Skin epidermis (tissue), 12 donors: Measurements from ENCODE around the gene NECTIN1.
"Not testable (repeated sequence)": the region's sequence is repeated elsewhere in the genome, so short reads cannot be mapped to it uniquely, and the experiment has no call there.

ENCODE experiments used
- H3K27ac ChIP-seq, 21 experiments: fragments of 200-600 bp; sonication (generic) in 11 of 21; one replicate each; pipeline ENCODE4 v1.5.0; 2020; ENCODE audit warnings: mild to moderate bottlenecking in 3 of 21, inconsistent platforms in 2 of 21, moderate library complexity in 2 of 21
- H3K4me3 ChIP-seq, 7 experiments: fragments of 200-600 bp; sonication (generic) in 2 of 7; one replicate each; pipeline ENCODE4 v1.5.0; 2020; ENCODE audit warnings: inconsistent platforms in 2 of 7, mild to moderate bottlenecking in 2 of 7, moderate library complexity in 1 of 7

The NECTIN1 gene

DNA sequence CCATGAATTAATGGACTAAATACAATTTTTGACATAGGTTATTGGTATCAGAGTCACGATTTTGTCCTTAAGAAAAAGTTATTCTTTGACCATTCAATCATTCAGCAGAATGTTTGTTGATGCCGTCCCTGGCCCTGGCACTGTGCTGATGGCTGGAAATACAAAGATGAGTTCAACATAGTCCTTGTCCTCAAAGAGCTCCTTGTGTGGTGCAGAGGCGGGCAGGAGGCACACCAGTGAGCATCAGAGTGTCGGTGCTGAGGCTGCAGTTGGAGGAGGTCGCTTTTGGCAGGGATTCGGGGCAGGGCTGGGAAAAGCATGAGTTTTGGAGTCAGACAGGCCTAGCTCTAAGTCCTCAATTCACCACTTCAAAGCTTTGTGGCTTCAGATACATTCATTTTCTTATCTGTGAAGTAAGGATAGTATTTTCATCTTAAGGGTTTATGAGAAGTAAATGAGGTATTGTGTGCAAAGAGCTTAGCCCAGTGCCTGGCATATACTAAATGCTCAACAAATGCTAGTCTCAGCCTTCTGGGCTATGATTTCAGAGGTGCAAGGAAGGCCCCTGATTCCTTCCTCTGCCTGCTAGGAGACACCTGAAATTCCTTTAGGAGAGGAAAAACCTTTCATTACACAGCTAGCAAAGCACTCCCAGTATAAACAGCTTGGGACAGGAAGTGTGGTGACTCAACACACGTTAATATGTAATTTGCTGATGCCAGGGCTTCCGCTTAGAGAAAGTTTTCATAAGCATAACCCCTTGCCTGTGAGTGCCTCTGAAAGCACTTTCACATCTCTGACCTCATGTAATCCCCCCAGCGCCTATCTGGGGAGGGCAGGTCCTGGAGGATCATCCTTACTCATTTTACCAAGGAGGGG lies 113.8 kb downstream of the NECTIN1 start:
- Histone ChIP-seq H3K4me3 (no peak overlapping the region), H3K27ac (peak overlapping the region in 12 of 21 experiments; percentile 0 to 62 (median 31))

DNA sequence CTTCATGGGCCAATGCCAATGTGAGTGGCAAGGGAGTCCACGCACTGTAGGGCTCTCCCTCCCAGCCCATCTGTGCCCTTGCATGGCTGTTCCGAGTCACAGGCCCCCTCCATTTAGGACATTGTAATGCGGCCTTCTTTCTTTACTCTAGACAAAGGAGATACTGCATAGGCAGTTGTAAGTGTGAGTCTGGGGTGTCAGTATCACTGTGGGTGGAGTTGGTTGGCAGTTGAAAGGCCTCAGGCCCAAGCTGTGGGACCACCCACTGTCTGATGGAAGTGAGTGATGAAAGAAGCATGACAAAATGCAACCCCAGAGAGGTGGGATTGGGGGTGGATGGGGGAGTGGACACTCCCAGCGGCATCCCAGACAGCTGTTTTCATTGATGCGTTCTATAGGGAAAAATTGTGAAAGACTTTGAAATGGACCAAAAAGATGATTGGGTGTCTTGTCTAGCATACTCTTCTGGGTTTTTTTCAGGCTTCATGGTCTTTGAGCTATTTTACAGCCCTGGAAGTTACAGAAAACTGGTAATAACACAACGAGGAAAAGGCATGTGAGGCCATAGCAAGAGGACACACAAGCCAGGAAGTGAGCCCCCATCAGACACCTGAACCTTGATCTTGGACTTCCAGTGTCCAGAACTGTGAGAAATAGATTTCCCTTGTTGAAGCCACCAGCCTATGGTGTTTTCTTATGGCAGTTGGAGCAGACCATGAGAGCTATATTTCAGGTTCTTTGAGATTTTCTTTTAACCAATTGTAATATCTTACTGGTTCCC lies 114.6 kb downstream of the NECTIN1 start:
- Histone ChIP-seq H3K4me3 (no peak overlapping the region), H3K27ac (peak overlapping the region in 1 of 21 experiments; percentile 62)

DNA sequence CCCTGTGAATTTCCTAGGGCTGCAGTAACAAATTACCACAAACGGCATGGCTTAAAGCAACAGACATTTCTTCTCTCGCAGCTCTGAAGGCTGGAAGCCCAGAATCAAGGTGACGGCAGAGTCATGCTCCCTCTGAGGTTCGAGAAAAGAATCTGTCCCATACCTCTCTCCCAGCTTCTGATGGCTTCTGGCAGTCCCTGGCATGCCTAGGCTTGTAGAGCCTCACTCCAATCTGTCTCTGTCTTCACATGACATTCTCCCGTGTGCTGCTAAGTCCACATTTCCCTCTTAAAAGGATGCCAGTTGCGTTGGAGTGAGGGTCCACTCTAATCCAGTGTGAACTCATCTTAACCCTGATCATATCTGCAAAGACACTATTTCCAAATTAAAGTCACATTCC lies 116.2 kb downstream of the NECTIN1 start:
- no peak overlapping the region for H3K4me3 ChIP-seq
- no peak overlapping the region for H3K27ac ChIP-seq

GRCh38 chr11:119610836-119611426 lies 118.1 kb downstream of the NECTIN1 start:
- H3K4me3 ChIP-seq = no peak overlapping the region

DNA sequence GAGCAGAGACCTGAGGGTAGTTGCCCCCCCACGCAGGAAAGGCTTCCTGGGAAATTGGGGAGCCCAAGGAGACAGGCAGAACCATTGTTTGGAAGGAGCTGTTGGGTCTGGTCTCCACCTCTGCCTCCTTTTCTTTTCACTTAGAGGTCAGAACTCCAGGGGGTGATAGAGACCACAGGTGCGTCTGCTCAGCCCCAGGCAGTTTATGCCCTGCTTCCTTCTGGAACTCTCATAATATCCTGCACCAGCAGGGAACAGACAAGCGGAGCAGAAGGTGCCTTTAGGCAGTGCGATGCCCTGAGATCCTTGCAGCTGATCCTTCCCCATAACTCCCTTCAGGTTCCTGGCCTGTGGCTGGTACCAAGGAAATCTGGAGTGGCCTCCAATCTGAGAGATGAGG lies 120.2 kb downstream of the NECTIN1 start:
- H3K27ac ChIP-seq = no peak overlapping the region
- no peak overlapping the region for H3K4me3 ChIP-seq

More at GRCh38 chr11:119610836-119611426, 118.1 kb downstream of the NECTIN1 start:
- no peak overlapping the region for H3K27ac ChIP-seq

DNA sequence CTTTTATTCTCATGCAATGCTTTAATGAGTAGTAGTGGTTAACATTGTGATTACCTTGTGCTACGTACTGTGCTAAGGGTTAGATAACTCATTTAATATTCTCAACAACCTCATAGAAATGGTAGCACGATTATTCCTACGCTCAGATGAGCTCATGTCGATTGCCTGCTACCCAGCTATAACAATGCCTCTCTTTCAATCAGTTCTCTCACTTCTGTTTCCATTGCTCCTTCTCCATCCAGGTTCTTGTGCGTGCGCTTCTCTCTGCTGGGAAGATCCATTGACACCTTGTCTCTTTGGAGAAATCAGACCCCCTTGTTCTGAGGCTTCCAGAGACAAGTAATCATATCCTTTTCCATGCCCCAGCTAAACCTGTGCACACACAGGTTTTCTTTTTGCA lies 120.8 kb downstream of the NECTIN1 start:
- no peak overlapping the region for H3K27ac ChIP-seq
- no peak overlapping the region for H3K4me3 ChIP-seq

- H3K4me3 ChIP-seq = no peak overlapping the region
- no peak overlapping the region for H3K27ac ChIP-seq
Observed at GRCh38 chr11:119607726-119608125, 121.3 kb downstream of the NECTIN1 start.

- Histone ChIP-seq H3K27ac (no peak overlapping the region), H3K4me3 (no peak overlapping the region)
Observed at GRCh38 chr11:119605137-119605665, 123.8 kb downstream of the NECTIN1 start.

- no peak overlapping the region for H3K27ac ChIP-seq
Observed at GRCh38 chr11:119602745-119603373, 126.1 kb downstream of the NECTIN1 start.

GRCh38 chr11:119599864-119600541 lies 129.0 kb downstream of the NECTIN1 start:
- Histone ChIP-seq H3K4me3 (no peak overlapping the region), H3K27ac (no peak overlapping the region)

More at GRCh38 chr11:119602745-119603373, 126.1 kb downstream of the NECTIN1 start:
- H3K4me3 ChIP-seq = no peak overlapping the region

DNA sequence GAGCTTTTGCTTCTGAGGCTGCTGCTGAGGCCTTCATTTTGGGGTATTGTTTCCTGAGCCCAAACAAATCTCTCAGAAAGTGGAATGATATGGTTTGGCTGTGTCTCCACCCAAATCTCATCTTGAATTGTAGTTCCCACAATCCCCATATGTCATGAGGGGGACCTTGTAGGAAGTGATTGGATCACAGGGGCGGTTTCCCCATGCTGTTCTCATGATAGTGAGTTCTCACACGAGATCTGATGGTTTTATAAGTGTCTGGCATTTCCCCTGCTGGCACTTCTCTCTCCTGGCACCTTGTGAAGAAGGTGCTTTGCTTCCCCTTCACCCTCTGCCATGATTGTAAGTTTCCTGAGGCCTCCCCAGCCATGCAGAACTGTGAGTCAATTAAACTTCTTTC lies 133.1 kb downstream of the NECTIN1 start:
- not testable (repeated sequence) for H3K4me3 ChIP-seq, H3K27ac ChIP-seq

DNA sequence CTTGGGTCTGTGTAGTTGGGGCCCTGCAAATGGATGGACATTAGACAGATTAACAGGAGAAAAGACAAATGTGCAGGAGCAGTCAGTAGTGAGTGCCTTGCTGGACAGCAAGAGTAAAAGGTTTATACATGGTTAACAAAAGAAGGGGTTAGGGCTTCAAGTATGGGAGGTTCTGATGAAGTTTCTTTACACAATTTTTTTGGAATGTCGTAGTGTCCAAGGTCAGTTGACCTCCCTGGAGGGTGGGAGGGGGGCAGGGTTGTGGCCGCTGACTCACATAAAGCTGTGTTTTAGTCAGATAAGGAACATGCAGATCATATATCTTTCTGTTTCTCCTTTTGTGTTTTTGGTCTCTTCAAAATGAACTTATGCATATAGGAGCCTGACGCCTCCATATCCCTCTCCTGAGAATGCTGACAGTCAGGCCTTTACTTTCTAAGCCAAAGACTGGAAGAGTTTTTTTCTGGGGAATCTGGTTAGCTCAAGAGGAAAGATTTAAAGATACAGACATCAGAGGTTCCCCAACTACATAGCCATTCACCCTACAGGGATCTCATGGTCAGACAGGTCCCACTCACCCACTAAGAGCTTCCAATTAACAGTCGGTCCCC lies 134.3 kb downstream of the NECTIN1 start:
- H3K27ac ChIP-seq = no peak overlapping the region

DNA sequence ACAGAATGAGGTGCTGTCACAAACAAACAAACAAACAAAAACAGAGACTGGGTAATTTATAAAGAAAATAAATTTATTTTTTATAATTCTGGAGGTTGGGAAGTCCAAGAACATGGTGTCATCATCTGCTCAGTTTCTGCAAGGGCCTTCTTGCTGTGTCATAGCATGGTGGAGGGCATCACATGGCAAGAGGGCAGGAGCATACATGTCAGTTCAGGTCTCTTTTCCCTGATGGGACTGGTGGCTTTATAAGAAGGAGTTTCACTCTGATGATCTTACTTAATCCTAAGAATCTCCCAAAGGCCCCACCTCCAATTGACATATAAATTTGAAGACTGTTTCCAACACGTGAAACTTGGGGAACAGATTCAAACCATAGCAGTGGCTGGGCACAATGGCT lies 135.7 kb downstream of the NECTIN1 start:
- Histone ChIP-seq H3K27ac (peak overlapping the region in 3 of 21 experiments; percentile 11 to 70 (median 27)), H3K4me3 (no peak overlapping the region)

More for the DNA sequence above, 134.3 kb downstream of the NECTIN1 start:
- no peak overlapping the region for H3K4me3 ChIP-seq

DNA sequence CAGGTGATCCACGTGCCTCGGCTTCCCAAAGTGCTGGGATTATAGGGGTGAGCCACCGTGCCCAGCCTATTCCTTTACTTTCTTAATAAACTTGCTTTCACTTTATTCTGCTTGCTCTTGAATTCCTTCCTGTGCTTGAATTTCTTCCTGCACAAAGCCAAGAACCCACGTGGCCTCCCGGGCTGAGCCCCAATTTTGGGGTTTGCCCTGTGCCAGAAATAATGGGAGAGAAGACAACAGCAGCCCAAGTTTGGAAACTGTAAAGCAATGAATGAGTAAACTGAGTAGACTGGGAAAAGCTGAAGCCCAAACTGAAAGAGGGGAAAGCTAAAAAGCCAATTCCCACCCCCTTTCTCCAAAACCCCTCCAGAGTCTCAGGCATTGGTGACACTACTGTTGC lies 136.4 kb downstream of the NECTIN1 start:
- Histone ChIP-seq H3K27ac (peak overlapping the region in 15 of 21 experiments; percentile 8 to 78 (median 42)), H3K4me3 (no peak overlapping the region)

DNA sequence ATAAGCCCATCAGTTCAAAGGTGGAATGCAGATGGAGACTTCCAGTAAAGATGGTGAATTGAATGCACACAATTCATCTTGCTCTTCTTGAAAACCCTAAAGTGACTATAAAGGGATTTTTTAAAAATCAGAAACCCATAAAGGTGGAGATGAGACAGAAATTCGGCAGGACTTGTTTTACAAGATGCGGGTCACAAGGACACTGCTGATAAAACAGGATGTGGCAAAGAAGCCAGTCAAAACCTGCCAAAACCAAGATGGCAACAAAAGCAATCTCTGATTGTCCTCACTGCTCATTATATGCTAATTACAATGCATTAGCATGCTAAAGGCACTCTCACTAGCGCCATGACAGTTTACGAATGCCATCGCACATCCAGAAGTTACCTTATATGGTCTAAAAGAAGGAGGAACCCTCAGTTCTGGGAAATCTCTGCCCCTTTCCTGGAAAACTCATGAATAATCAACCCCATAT lies 137.1 kb downstream of the NECTIN1 start:
- H3K4me3 ChIP-seq = no peak overlapping the region
- peak overlapping the region in 18 of 21 experiments; percentile 15 to 85 (median 70) for H3K27ac ChIP-seq

DNA sequence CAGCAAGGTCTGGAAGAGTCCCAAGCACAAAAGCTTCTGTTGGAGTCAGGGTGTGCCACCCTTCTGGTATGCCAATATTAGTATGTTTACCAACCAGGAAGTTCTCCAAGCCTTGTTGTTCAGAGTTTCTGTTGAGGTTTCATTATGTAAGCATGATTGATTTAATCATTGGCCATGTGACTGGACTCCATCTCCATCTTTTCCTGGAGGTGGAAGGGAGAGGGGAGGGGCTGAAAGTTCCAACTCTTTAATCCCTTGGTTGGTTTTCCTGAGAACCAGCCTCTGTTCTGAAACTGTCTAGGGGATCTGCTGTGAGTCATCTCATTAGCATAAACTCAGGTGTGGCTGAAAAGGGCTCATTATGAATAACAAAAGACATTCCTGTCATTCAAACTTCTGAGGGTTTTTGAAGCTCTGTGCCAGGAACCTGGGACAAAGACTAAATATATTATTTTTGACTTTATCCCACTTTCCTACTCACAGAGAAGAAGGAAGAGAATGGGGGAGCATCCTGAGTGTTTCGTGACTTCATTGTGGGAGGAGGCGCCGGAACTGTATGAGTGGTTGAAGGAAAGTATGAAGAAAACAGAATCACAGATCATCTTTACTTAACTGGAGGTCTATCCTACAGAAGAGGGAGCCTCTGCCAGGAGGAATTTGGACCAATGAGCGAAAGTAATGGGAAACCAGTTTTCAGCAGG lies 138.2 kb downstream of the NECTIN1 start:
- H3K27ac ChIP-seq = peak overlapping the region in 19 of 21 experiments; percentile 15 to 85 (median 70)
- H3K4me3 ChIP-seq = no peak overlapping the region

GRCh38 chr11:119589001-119589400 lies 140.0 kb downstream of the NECTIN1 start:
- H3K27ac ChIP-seq = peak overlapping the region in 4 of 21 experiments; percentile 19 to 79 (median 58)

More at GRCh38 chr11:119589001-119589400, 140.0 kb downstream of the NECTIN1 start:
- no peak overlapping the region for H3K4me3 ChIP-seq
